ENCODE results near the gene SERINC2.
"Not testable (repeated sequence)": the region's sequence is repeated elsewhere in the genome, so short reads cannot be mapped to it uniquely, and the experiment has no call there.

The SERINC2 gene

DNA sequence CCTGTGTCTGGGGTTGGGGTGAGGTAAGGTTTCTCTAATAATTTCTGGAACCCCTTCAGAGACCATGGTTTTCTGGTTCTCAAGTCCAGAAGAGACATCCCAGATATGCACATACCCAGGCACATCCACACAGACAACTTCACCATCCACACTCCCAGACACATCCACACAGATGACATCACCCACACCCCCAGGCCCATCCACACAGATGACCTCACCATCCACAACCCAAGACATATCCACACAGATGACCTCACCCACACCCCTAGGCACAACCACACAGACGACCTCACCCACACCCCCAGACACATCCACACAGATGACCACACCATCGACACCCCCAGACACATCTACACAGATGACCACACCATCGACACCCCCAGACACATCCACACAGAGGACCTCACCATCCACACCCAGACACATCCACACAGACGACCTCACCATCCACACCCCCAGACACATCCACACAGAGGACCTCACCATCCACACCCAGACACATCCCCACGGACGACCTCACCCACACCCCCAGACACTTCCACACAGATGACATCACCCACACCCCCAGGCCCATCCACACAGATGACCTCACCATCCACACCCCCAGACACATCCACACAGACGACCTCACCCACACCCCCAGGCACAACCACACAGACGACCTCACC, 26.3 kb upstream of the SERINC2 start:
- not testable (repeated sequence) for DNase-seq

DNA sequence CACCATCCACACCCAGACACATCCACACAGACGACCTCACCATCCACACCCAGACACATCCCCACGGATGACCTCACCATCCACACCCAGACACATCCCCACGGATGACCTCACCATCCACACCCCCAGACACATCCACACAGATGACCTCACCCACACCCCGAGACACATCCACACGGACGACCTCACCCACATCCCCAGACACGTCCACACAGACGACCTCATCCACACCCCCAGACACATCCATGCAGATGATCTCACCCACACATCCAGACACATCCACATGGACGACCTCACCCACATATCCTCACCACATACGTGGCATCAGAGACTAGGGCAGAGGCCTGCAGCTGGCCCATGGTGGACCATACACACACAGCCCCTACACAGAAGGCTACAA, 25.4 kb upstream of the SERINC2 start:
- no peak for DNase-seq

DNA sequence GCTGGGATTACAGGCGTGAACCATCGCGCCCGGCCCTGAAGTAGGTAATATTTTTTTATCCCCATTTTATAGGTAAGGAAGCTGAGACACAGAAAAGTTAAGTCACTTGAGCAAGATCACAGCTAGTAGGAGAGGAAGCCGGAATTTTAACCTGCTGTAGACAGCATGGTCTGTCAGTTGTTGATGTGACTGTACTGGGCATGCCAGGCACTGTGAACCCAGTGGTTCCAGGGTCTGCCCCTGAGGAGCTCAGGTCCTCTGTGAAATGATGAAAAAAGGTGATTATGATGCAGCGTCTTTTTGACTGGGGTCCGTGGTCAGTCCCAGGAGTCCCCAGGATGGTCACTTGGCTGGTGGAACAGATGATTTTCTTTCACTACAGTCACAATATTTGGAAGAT, 23.4 kb upstream of the SERINC2 start:
- DNase-seq: no peak

DNA sequence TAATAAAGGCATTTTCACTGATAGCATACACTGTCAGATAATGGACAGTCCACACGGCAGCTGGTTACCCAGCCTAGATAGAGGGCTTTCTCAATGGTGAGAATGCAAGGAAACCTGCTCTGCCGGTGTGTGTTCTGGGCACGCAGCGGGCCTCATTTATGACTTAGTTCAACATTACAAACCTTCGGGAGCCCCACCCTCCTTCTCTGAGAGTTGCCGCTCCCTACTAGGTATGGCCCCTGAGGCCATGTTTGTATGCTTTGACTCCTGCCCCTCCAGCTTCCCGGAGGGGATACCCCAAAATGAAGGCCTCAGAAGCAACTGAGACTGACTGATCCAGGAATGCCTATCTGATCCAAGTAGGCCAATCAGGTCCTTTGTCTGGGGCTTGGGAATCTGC, 22.9 kb upstream of the SERINC2 start:
- no peak for DNase-seq

DNA sequence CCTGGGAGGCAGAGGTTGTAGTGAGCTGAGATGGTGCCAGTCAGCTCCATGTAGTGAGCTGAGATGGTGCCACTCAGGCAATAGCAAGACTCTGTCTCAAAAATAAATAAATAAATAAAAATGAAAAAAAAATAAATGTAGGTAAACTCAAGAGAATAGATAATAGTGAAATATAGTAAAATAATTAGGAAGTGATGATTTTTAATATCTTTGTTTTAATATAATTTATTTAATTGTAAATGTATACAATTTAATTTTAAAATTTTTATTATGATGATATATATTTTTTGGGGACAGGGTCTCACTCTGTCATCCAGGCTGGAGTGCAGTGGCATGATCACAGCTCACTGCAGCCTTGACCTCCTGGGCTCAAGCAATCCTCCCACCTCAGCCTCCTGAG, 19.6 kb upstream of the SERINC2 start:
- no peak for DNase-seq

DNA sequence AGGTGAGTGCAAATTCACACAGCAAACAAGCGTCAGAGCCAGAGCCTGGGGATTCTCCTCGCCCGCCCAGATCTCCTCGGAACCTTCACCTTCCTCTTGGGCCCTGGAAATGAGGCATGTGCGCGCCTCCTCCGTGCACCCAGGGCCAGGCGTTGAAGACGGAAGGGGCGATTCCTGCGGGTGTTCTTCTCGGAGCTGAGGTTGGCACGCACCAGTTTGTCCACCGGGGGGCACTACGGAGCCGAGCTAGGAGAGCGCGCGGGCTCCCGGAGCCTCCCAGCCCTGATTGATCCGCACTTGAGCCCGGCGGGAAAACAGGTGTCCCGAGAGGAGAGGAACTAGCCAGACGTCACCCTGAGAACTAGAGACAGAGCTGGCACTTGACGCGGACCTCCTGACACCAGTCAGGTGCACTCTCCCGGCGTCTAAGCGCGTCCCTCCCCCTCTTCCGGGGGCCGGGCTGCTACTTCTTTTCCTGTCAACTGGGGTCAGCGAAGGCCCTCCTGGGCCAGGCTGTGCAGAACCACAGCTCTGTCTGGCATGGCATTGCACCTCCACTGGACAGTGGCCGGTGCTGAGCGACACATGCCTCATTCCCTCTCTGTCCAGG, 18.3 kb upstream of the SERINC2 start:
- peak; percentile 94 for DNase-seq

DNA sequence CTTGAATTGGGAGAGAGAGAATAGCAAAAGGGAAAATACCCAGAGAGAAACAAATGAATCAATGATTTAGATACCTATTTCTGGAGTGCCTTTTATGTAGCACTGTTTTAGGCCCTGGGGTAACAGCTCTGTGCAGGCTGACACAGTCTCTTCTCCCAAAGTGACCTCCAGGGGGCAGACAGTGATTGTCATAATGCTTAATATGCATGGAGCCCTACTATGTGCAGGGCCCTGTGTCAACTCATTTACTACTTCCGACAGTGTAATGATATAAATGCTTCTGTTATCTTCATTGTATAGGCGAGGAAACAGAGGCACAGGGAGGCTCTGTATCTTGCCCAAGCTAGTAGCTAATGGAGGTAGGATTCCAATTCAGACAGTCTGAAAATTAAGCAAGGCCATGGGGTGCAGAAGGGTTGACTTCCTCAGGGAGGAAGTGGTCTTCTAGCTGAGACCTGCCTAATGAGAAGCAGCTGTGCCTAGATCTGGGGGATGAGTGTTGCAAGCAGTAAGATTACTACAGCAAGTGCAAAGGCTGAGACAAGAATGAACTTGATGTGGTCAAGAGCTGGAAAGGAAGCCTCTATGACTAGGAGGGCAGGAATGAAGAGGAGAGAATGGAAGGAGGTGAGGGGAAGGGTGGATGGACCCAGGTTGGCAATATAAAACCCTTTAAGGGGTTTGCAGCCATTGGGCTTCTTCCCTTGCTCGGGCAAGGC, 16.2 kb upstream of the SERINC2 start:
- no peak for DNase-seq

DNA sequence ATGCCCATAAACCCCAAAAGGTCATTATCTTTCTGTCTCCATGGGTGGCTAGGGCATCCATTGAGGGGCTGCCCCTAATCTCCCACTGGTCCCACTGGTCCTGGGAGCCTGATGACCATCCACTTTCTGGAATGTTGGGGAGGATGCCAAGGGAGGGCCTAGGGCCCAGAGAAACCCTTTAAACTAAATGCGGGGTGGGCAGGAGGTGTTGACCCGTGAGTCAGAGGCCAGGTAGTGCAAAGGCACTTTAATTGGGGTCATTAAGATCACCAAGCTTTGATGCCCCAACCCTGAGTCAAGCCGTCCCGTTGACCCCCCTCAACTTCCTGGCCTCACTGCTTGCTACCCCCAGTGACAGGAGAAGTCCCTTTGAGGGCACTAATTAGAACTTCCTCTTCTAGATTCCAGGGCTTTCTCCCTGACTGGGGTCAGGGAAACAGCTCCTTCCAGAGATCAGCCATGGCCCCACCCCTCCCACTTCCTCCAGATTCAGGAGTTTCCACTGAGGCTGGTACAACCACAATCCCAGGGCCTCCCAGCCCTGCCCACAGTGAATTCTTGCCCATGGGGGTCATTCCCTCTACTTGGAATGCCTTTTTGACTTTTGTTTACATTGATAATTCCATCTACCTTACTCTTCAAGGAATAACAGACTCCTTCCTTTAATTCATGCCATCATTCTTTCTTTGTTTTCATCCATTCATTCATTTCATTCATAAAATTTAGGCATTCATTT, 15.5 kb upstream of the SERINC2 start:
- DNase-seq: no peak

DNA sequence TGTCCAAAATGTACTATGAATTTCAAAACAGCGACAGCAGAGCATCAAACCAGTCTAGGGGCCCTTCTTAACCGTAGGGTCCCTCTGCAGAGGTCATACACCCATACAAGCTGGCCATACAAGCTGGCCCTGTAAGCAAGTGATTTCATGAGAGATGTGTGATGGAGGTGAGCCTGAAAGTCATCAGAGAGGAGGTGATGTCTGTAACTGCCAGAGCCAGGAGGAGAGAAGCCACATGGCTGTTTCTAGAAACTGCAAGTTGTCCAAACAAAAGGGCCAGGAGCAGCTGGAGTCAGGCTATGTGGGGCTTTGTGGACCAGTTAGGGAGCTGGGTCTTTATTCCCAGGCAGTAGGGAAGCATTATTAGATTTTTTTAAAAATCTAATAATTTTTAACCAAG, 14.8 kb upstream of the SERINC2 start:
- peak; percentile 8 for DNase-seq

DNA sequence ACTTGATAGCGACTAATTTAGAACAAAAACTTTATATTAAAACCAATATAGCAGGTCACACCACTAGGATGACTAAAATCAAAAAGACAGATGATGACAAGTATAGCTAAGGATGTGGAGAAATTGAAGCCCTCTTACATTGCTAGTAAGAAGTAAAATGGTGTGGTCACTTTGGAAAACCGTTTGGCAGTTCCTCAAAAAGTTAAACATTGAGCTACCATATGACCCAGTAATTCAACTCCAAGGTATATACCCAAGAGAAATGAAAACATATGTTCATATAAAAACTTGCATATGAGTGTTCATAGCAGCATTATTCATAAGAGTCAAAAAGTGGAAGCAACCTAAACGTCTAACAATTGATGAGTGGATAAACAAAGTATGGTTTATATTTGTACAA, 13.0 kb upstream of the SERINC2 start:
- DNase-seq: peak; percentile 60

DNA sequence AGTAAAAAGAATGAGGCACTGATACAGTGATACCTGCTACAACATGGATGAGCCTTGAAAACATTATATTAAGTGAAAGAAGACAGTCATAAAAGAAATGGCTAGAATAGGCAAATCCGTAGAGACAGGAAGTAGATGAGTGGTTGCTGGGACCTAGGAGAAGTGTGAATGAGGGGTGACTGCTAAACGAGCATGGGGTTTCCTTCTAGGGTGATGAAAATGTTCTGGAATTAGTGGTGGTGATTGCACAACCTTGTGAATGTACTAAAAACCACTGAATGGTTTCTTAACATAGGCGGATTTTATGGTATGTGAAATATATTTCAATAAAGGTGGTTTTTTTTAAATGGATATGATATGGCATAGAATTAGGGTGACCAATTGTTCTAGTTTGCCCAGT, 12.6 kb upstream of the SERINC2 start:
- DNase-seq: no peak

DNA sequence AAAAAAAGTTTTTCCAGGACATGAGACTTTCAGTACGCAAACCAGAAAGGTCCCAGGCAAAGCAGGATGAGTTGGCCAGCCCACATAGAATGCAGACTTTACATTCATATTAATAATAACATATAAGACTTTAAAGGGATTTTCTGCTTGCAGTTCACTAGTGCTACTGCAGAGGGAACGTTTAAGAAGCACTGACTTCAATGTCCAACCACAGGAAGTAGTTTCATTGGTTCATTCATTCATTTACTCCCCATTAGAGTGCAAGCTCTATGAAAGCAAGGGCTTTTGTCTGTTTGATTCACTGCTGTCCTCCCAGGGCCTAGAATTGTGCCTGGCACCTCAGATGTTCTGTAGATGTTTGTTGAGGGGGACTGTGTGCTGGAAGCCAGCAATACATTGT, 11.8 kb upstream of the SERINC2 start:
- no peak for DNase-seq

DNA sequence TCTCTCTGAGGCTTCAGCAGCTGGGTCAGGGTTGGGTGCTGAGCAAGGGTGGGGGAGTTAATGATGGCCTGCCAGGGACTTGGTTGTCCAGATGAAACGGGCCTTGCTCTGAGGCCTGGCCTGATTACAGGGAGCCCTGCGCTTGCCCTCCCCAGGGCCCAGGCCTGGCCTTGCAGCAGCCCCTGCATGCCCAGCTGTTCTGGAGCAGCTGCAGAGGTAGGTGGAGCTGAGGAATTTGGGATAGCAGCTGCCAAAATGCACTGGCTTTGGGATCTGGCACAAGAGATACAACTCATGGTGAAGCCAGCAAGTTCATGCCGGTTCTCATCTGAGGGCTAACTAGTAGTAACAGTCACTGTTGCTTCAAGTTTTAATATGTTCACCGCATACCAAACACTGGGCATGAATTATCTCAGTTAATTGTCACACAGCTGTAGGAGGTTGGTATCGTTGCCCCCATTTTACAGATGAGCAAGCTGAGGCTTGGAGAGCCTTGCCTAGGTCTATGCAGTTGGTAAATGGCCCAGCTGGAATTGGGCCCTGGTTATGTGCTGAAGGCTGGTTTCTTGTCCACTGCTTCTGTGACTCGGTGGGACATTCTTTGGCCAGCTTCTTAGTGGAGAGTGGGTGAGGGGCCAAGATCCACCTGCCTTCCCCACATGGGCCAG, 7.3 kb upstream of the SERINC2 start:
- DNase-seq: no peak

DNA sequence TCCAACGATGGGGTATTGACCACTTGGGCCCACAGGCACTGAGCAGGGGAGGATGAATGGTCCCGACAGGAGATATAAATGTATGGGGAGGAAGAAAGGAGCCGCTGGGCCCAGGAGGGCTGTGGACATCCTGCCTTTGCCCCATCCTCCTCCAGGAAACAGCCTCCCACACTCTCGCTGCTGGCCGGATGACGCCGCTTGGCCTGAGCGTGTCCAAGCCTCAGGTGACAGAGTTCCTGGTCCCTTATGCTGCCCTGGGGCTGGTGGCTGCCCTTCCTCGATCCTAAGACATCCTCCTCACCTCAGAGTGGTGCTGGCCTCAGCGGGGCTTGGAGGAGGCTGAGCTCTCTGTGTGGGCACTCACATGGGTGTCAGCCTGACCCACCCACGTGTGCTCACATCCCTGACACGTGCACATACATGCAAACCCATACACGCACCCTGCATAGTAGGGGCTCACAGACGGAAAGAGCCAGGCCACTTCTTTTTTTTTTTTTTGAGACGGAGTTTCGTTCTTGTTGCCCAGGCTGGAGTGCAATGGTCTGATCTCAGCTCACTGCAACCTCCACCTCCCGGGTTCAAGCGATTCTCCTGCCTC, 5.9 kb upstream of the SERINC2 start:
- DNase-seq: no peak

DNA sequence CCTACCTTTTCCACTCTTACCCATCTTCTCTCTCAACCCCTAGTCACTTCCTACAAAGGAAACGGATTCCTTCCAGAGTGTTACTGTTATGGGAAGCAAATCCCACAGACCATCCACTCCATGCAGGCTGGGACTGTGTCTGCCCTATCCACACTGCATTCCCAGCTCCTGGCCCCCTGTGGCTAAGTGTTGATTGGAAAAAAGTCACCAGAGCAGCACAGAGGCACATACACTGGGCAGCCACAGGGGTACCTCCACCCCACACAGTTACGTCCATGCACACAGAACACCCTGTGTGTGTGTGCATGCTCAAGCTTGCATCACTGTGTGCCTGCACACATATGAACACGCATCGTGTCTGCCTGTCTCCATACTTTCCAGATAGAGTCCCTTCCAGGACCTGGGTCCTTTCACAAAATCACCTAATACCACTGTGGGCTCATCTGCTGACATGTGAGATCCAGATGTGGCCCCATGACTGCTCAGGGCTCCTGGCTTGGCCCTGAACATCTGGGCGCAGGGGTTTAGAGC, 4.2 kb upstream of the SERINC2 start:
- no peak for DNase-seq

DNA sequence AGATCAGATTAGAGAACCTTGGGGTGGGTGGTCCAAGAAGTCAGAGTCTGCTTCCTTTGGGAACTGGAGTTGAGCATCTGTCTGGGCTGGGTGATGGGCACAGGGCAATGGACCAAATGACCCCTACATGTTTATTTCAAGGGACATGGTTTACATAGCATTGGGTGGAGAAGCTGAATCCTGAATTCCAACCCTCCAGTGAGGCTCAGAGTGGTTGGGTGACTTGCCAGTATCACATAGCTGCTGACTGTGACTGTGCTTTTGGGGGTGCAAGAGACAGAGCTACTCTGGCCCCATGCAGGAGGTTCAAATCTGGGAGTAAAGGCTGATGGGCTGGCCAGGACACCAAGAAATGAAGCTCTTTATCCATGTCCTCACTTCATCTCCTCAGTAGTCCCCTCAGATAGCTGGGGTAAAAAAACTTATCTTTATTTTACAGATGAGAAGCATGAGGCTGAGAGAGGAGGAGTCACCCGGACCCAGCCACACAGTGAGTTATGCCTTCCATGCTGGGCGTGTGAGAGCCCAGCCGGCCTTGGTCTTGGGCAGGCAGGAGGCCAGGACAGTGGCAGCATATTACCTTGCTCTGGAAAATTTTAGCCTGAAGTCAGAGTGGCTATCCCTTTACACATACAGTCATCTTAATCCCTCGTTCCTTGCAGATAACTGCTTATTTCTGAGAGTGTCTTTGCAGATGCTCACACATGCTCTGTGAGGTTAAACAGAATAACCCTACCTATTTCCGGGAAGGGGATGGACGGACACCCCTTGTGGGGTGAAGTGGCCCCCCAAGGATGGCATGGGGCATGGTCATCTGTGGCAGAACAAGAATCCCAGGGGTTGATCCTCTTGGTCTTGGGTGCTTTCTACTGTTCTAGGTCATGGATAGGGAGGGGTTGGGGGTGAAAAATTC, 2.8 kb upstream of the SERINC2 start:
- DNase-seq: no peak

DNA sequence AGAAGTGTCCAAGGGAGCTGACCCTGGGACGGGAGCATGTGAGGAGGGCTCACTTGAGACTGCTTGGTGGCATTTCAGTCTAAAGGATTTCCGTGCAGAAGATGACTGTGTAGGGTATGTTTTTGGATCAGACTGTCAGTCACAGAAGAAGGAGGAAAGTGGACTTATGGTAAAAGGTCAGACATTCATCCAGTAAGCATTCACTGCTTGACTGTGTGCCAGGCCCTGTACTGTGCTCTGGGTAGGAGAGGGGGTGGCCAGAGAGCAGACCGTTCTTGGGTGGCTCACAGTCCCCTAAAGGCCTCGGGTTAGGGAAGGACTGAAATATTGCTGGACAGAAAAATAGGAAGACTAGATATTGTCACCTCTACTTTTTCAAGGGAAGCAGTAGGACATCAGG, 2.1 kb upstream of the SERINC2 start:
- no peak for DNase-seq

DNA sequence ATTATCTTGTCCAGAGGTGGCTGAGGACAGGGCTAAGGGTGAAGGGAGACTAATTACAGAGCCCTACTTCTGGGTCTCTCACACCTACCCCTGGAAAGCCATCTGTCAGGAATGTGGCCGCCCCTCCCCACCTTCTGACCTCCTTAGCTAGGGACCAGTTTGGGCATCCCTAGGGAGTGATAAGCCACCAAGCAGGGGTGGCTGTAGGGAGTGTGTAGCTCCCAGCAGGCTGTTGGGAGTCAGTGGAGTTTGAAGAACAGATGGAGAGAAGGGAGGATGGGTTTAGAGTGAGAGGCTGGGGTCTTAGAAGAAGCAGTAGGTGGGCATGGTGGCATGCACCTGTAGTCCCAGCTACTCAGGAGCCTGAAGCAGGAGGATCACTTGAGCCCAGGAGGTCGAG, 808 bp upstream of the SERINC2 start:
- peak; percentile 24 for DNase-seq

DNA sequence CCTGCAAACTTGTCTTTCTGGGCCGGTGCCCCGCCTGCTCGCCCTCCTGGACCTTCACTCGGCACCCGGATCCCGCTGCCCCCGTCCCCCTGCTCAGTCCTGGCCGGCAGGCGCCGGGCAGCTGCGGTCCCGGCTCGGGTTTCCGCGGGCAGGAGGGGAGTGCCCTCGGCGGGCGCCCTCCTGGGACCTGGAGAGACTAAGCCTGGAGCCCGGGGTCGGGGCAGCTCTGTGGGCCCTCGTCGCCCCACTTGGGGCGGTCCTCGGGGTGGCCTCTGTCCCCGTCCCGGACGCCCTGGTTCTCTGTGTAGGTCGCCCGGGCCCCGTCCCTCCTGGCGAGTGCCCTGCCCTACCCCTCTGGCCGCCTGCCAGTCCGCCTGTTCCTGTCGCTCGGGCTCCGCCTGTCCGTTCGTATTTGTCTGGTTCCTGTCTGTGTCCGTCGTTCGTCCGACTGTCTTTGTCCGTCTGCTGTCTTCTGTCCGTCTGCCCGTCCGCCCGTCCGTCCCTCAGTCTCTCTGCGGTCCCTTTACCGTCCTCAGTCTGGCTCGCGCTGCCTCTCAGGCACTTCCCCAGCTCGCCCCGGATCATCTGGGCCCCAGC, 490 bp downstream of the SERINC2 start:
- peak; percentile 55 for DNase-seq

DNA sequence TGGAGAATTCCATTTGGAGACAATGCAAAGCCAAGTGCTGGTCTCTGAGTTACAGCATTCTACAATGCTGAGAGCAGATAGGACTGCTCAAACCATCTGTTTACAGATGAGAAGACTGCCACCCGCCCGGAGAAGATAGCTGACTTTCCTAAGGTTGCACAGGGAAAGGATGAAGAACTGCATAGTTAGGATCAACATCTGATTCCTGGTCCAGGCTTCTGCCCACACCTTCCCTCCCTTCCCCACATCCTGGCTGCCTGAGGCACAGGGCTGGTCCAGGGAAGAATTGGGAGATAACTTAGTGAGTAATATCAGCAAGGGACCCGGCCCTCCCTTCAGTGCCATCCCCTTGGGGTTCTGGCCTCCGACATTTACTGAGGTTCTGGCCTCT, 2.0 kb downstream of the SERINC2 start:
- DNase-seq: no peak

DNA sequence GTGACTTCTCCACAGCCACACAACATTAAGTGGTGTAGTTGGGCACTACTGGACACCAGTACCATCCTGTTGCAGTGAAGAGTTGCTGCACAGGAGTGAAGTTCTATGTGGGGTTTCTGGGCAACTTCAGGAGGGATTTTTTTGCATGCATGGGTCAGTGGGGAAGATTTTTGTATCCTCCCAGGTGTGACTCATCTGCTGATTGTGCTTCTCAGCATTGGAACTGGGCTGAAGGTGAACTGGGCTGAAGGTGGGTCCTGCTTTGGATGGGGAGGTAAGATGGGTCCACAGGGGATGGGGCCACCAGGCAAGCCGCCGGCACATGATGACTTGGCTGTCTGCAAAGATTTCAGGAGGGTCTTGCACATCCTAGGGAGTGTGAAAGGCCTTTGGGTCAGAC, 2.6 kb downstream of the SERINC2 start:
- no peak for DNase-seq
